ENCODE data around the gene GLT1D1.

Gene GLT1D1

GRCh38 chr12:128942960-128943477, 89.7 kb downstream of the GLT1D1 start:
- Histone ChIP-seq H3K36me3 (ENCODE audit: insufficient read depth, low read length) (no peaks in the 10 kb centered on the region), H3K4me3 (no peak overlapping the region), H3K9me3 (ENCODE audit: low read depth, low read length) (no peaks in the 10 kb centered on the region), H3K9ac (ENCODE audit: insufficient read length) (no peak overlapping the region), H3K27ac (no peak overlapping the region)
- TF ChIP-seq EZH2 (IDR thresholded peaks at IDR 0.05) (no peak), FOXP2 (optimal IDR thresholded peaks at IDR 0.05; ENCODE audit: control extremely low read depth, extremely low read length, insufficient read depth) (no peak), POLR2AphosphoS5 (IDR thresholded peaks at IDR 0.05; ENCODE audit: borderline replicate concordance, low read depth, low read length) (no peak)
- no peak for DNase-seq (ENCODE audit: low read depth, low spot score)

GRCh38 chr12:128944956-128945355, 91.7 kb downstream of the GLT1D1 start:
- no peak overlapping the region for H3K27ac ChIP-seq
- H3K36me3 ChIP-seq (ENCODE audit: insufficient read depth, low read length): no peaks in the 10 kb centered on the region
- TF ChIP-seq POLR2AphosphoS5 (IDR thresholded peaks at IDR 0.05; ENCODE audit: borderline replicate concordance, low read depth, low read length) (no peak), EZH2 (IDR thresholded peaks at IDR 0.05) (no peak), FOXP2 (optimal IDR thresholded peaks at IDR 0.05; ENCODE audit: control extremely low read depth, extremely low read length, insufficient read depth) (no peak)
- no peak overlapping the region for H3K4me3 ChIP-seq
- no peak overlapping the region for H3K9ac ChIP-seq (ENCODE audit: insufficient read length)
- DNase-seq (ENCODE audit: low read depth, low spot score): no peak
- H3K9me3 ChIP-seq (ENCODE audit: low read depth, low read length): no peaks in the 10 kb centered on the region

GRCh38 chr12:128947209-128947608, 93.9 kb downstream of the GLT1D1 start:
- Histone ChIP-seq H3K36me3 (ENCODE audit: insufficient read depth, low read length) (no peaks in the 10 kb centered on the region), H3K27ac (no peak overlapping the region), H3K9me3 (ENCODE audit: low read depth, low read length) (no peaks in the 10 kb centered on the region), H3K9ac (ENCODE audit: insufficient read length) (no peak overlapping the region), H3K4me3 (no peak overlapping the region)
- DNase-seq (ENCODE audit: low read depth, low spot score): no peak
- TF ChIP-seq EZH2 (IDR thresholded peaks at IDR 0.05) (no peak), FOXP2 (optimal IDR thresholded peaks at IDR 0.05; ENCODE audit: control extremely low read depth, extremely low read length, insufficient read depth) (no peak), POLR2AphosphoS5 (IDR thresholded peaks at IDR 0.05; ENCODE audit: borderline replicate concordance, low read depth, low read length) (no peak)

GRCh38 chr12:128949086-128949485, 95.8 kb downstream of the GLT1D1 start:
- no peak for DNase-seq (ENCODE audit: low read depth, low spot score)
- TF ChIP-seq FOXP2 (optimal IDR thresholded peaks at IDR 0.05; ENCODE audit: control extremely low read depth, extremely low read length, insufficient read depth): no peak
- TF ChIP-seq EZH2 (IDR thresholded peaks at IDR 0.05): no peak
- TF ChIP-seq POLR2AphosphoS5 (IDR thresholded peaks at IDR 0.05; ENCODE audit: borderline replicate concordance, low read depth, low read length): no peak
- no peaks in the 10 kb centered on the region for H3K36me3 ChIP-seq (ENCODE audit: insufficient read depth, low read length)

GRCh38 chr12:128951448-128951847, 98.2 kb downstream of the GLT1D1 start:
- Histone ChIP-seq H3K9ac (ENCODE audit: insufficient read length) (no peak overlapping the region), H3K4me3 (no peak overlapping the region), H3K9me3 (ENCODE audit: low read depth, low read length) (no peaks in the 10 kb centered on the region), H3K27ac (no peak overlapping the region), H3K36me3 (ENCODE audit: insufficient read depth, low read length) (no peaks in the 10 kb centered on the region)
- DNase-seq (ENCODE audit: low read depth, low spot score): no peak
- TF ChIP-seq EZH2 (IDR thresholded peaks at IDR 0.05): no peak
- no peak for TF ChIP-seq FOXP2 (optimal IDR thresholded peaks at IDR 0.05; ENCODE audit: control extremely low read depth, extremely low read length, insufficient read depth)

More at GRCh38 chr12:128949086-128949485, 95.8 kb downstream of the GLT1D1 start:
- Histone ChIP-seq H3K9me3 (ENCODE audit: low read depth, low read length) (no peaks in the 10 kb centered on the region), H3K9ac (ENCODE audit: insufficient read length) (no peak overlapping the region), H3K27ac (no peak overlapping the region), H3K4me3 (no peak overlapping the region)

GRCh38 chr12:128956755-128957154, 103.5 kb downstream of the GLT1D1 start:
- no peak for TF ChIP-seq EZH2 (IDR thresholded peaks at IDR 0.05)
- TF ChIP-seq FOXP2 (optimal IDR thresholded peaks at IDR 0.05; ENCODE audit: control extremely low read depth, extremely low read length, insufficient read depth): no peak
- TF ChIP-seq POLR2AphosphoS5 (IDR thresholded peaks at IDR 0.05; ENCODE audit: borderline replicate concordance, low read depth, low read length): no peak
- Histone ChIP-seq H3K4me3 (no peak overlapping the region), H3K36me3 (ENCODE audit: insufficient read depth, low read length) (no peaks in the 10 kb centered on the region), H3K9ac (ENCODE audit: insufficient read length) (no peak overlapping the region), H3K27ac (no peak overlapping the region), H3K9me3 (ENCODE audit: low read depth, low read length) (no peaks in the 10 kb centered on the region)
- no peak for DNase-seq (ENCODE audit: low read depth, low spot score)

- Histone ChIP-seq H3K27ac (no peak overlapping the region), H3K4me3 (no peak overlapping the region), H3K36me3 (ENCODE audit: insufficient read depth, low read length) (no peaks in the 10 kb centered on the region), H3K9me3 (ENCODE audit: low read depth, low read length) (no peaks in the 10 kb centered on the region), H3K9ac (ENCODE audit: insufficient read length) (no peak overlapping the region)
- peak; percentile 96 for TF ChIP-seq EZH2 (IDR thresholded peaks at IDR 0.05)
- no peak for TF ChIP-seq POLR2AphosphoS5 (IDR thresholded peaks at IDR 0.05; ENCODE audit: borderline replicate concordance, low read depth, low read length)
- no peak for DNase-seq (ENCODE audit: low read depth, low spot score)
Observed at GRCh38 chr12:128959901-128960300, 106.6 kb downstream of the GLT1D1 start.

GRCh38 chr12:128961308-128961902, 108.1 kb downstream of the GLT1D1 start:
- Histone ChIP-seq H3K27ac (no peak overlapping the region), H3K9me3 (ENCODE audit: low read depth, low read length) (no peaks in the 10 kb centered on the region), H3K4me3 (no peak overlapping the region), H3K36me3 (ENCODE audit: insufficient read depth, low read length) (no peaks in the 10 kb centered on the region), H3K9ac (ENCODE audit: insufficient read length) (no peak overlapping the region)
- TF ChIP-seq FOXP2 (optimal IDR thresholded peaks at IDR 0.05; ENCODE audit: control extremely low read depth, extremely low read length, insufficient read depth): no peak
- no peak for TF ChIP-seq EZH2 (IDR thresholded peaks at IDR 0.05)
- no peak for TF ChIP-seq POLR2AphosphoS5 (IDR thresholded peaks at IDR 0.05; ENCODE audit: borderline replicate concordance, low read depth, low read length)
- DNase-seq (ENCODE audit: low read depth, low spot score): no peak

GRCh38 chr12:128961957-128962356, 108.7 kb downstream of the GLT1D1 start:
- no peak overlapping the region for H3K9ac ChIP-seq (ENCODE audit: insufficient read length)
- DNase-seq (ENCODE audit: low read depth, low spot score): no peak
- no peak for TF ChIP-seq FOXP2 (optimal IDR thresholded peaks at IDR 0.05; ENCODE audit: control extremely low read depth, extremely low read length, insufficient read depth)
- no peak for TF ChIP-seq EZH2 (IDR thresholded peaks at IDR 0.05)
- TF ChIP-seq POLR2AphosphoS5 (IDR thresholded peaks at IDR 0.05; ENCODE audit: borderline replicate concordance, low read depth, low read length): no peak
- H3K27ac ChIP-seq: no peak overlapping the region
- H3K9me3 ChIP-seq (ENCODE audit: low read depth, low read length): no peaks in the 10 kb centered on the region
- no peak overlapping the region for H3K4me3 ChIP-seq
- H3K36me3 ChIP-seq (ENCODE audit: insufficient read depth, low read length): no peaks in the 10 kb centered on the region

All from SK-N-MC (cell line).